ENCODE data around the gene SMG6.
A peak's percentile ranks its signal among the peaks of the same experiment; 100 is the strongest.

SMG6 gene

DNA sequence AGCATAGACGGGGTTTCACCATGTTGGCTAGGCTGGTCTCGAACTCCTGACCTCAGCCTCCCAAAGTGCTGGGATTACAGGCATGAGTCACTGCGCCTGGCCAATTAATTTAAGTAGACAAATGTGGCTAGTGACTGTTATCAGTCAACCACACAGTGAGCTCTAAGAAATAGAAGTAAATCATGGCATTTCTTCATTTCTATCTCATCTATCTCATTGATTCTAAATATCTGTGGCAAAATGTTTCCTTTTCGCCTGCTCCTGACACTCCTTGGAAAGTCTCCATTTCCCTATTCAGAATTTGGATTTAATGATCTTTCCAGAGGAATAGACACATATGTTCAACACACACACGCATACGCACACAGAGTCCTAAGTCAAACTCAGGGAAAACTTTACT is 167.3 kb downstream of the SMG6 start:
- 64% methylated on average over 6 of the region's 6 CpGs for WGBS

DNA sequence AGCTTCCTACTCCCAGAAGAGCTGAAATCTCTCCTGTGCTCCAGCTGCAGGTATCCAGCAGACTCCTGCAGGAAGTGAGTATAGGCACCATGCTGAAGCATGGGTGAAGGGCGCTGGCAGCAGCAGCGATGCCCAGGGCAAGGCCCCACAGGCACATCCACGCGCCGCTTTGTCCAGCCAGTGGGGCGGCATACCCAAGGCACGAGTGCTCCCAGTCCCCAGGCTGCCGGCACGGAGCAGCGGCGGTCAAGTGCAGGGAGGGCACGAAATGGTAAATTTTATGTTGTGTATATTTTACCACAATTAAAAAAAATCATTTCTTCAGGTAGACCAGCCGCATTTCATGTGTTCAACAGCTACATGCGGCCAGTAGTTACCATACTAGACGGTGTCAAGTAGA is 175.6 kb downstream of the SMG6 start:
- Histone ChIP-seq H2BK12ac (ENCODE audit: low read length in 2 of 2) (peak overlapping the region in 1 of 2 experiments; percentile 66), H3K79me1 (replicated peaks; ENCODE audit: low read length, poor library complexity, severe bottlenecking) (peaks cover 23% of the 10 kb centered on the region), H2AFZ (ENCODE audit: low read depth, low read length) (no peak overlapping the region), H3K27ac (ENCODE audit: low read length, poor library complexity, severe bottlenecking) (no peak overlapping the region), H3K4me3 (ENCODE audit: insufficient read depth in 1 of 2, low read depth in 1 of 2, low read length in 2 of 2) (no peak overlapping the region), H2AK5ac (ENCODE audit: low read length, severe bottlenecking) (no peak overlapping the region), H2BK5ac (ENCODE audit: low read depth, low read length, poor library complexity, severe bottlenecking) (no peak overlapping the region), H3K27me3 (ENCODE audit: control insufficient read depth in 1 of 2, insufficient read depth in 1 of 2, low read length in 2 of 2) (no peaks in the 10 kb centered on the region), H3K23ac (ENCODE audit: low read length in 2 of 2) (no peak overlapping the region), H4K8ac (ENCODE audit: low read length) (no peak overlapping the region), H3K36me3 (ENCODE audit: control insufficient read depth in 1 of 2, insufficient read depth in 2 of 2, low read depth in 1 of 2, low read length in 2 of 2) (peaks cover 12 to 27% of the 10 kb centered on the region in 2 experiments), H2BK120ac (ENCODE audit: low read depth, low read length) (no peak overlapping the region), H2BK15ac (ENCODE audit: low read depth, poor library complexity, severe bottlenecking) (no peak overlapping the region), H3K4me2 (ENCODE audit: low read length, poor library complexity, severe bottlenecking) (no peak overlapping the region), H4K91ac (ENCODE audit: low read length) (no peak overlapping the region), H3K14ac (ENCODE audit: low read length in 2 of 2) (no peak overlapping the region), H3K4ac (ENCODE audit: low read depth in 1 of 2, low read length in 2 of 2) (no peak overlapping the region), H3K9me3 (ENCODE audit: control insufficient read depth, low read length) (no peaks in the 10 kb centered on the region), H3K4me1 (ENCODE audit: control insufficient read depth, insufficient read depth, low read depth, low read length) (peaks cover 3% of the 10 kb centered on the region), H3K18ac (ENCODE audit: low read depth in 1 of 2, low read length in 2 of 2) (peak overlapping the region in 1 of 2 experiments; percentile 26), H3K9ac (ENCODE audit: low read length) (no peak overlapping the region)
- DNase-seq: no peak
- over 99% methylated on average over 8 of the region's 15 CpGs for WGBS

More for the DNA sequence above, 167.3 kb downstream of the SMG6 start:
- Histone ChIP-seq H2BK15ac (ENCODE audit: low read depth, poor library complexity, severe bottlenecking) (no peak overlapping the region), H3K4me1 (ENCODE audit: control insufficient read depth, insufficient read depth, low read depth, low read length) (peaks cover 7% of the 10 kb centered on the region), H2BK5ac (ENCODE audit: low read depth, low read length, poor library complexity, severe bottlenecking) (no peak overlapping the region), H3K4ac (ENCODE audit: low read depth in 1 of 2, low read length in 2 of 2) (no peak overlapping the region), H3K36me3 (ENCODE audit: control insufficient read depth in 1 of 2, insufficient read depth in 2 of 2, low read depth in 1 of 2, low read length in 2 of 2) (peaks cover 0 to 30% of the 10 kb centered on the region in 2 experiments), H2BK120ac (ENCODE audit: low read depth, low read length) (no peak overlapping the region), H3K9me3 (ENCODE audit: control insufficient read depth, low read length) (no peaks in the 10 kb centered on the region), H3K4me3 (ENCODE audit: insufficient read depth in 1 of 2, low read depth in 1 of 2, low read length in 2 of 2) (no peak overlapping the region), H4K8ac (ENCODE audit: low read length) (no peak overlapping the region), H3K14ac (ENCODE audit: low read length in 2 of 2) (no peak overlapping the region), H2AK5ac (ENCODE audit: low read length, severe bottlenecking) (no peak overlapping the region), H3K27ac (ENCODE audit: low read length, poor library complexity, severe bottlenecking) (no peak overlapping the region), H3K23ac (ENCODE audit: low read length in 2 of 2) (no peak overlapping the region), H2BK12ac (ENCODE audit: low read length in 2 of 2) (no peak overlapping the region), H3K18ac (ENCODE audit: low read depth in 1 of 2, low read length in 2 of 2) (no peak overlapping the region), H3K4me2 (ENCODE audit: low read length, poor library complexity, severe bottlenecking) (no peak overlapping the region), H3K27me3 (ENCODE audit: control insufficient read depth in 1 of 2, insufficient read depth in 1 of 2, low read length in 2 of 2) (no peaks in the 10 kb centered on the region), H4K91ac (ENCODE audit: low read length) (no peak overlapping the region), H3K9ac (ENCODE audit: low read length) (no peak overlapping the region), H3K79me1 (replicated peaks; ENCODE audit: low read length, poor library complexity, severe bottlenecking) (peaks cover 19% of the 10 kb centered on the region), H2AFZ (ENCODE audit: low read depth, low read length) (no peak overlapping the region)
- peak; percentile 75 for DNase-seq

DNA sequence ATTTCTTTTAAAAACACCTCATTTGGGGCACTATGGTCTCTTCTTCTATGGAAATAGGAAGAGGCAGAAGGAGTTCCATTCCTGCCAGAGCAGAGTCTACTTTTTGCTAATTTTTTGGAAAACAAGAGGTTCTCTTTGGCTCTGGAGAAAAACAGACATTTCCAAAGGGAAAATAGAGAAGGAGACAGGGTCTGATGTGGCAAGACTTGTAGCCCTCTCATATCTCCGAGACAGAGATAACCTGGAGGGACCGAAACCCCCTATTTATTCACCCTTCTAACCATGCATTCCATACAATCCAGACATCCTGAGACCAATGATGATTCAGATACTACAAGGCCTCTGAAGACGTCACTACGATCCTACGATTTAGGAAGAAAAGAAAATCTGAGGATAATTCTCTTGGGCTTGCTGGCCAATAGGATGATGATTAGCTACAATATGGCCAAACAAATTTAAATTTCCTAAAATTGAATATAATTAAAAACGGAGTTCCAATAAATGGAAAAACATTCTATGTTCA is 178.5 kb downstream of the SMG6 start:
- peak; percentile 52 for DNase-seq
- no peak overlapping the region for H3K14ac ChIP-seq (ENCODE audit: low read length in 2 of 2)

DNA sequence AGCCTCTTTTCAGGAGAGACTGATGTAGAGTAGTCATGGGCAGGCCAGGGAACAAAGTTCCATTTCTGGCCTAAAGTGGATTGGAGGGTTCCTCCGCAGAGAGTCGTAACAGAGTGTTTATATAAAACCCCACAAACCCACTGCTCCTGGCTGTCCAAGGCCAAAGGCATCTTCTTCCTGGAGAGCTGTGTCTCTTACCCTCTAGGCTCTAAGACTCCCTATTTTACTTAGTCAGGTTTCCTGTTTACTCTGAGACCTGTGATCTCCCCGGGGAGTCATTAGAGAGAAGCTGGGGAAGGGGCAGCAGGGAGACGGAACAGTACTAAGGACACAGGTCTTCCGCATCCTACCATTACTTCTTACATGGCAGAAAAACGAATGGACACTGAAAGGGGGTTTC is 179.2 kb downstream of the SMG6 start:
- no peak overlapping the region for H2AK5ac ChIP-seq (ENCODE audit: low read length, severe bottlenecking)
- H3K18ac ChIP-seq (ENCODE audit: low read depth in 1 of 2, low read length in 2 of 2): peak overlapping the region; percentile 88 to 93
- H3K9me3 ChIP-seq (ENCODE audit: control insufficient read depth, low read length): no peaks in the 10 kb centered on the region
- H3K27ac ChIP-seq (ENCODE audit: low read length, poor library complexity, severe bottlenecking): no peak overlapping the region
- H3K23ac ChIP-seq (ENCODE audit: low read length in 2 of 2): no peak overlapping the region
- H2BK12ac ChIP-seq (ENCODE audit: low read length in 2 of 2): no peak overlapping the region
- H2BK15ac ChIP-seq (ENCODE audit: low read depth, poor library complexity, severe bottlenecking): no peak overlapping the region
- peak; percentile 67 for DNase-seq
- peaks cover 28% of the 10 kb centered on the region for H3K79me1 ChIP-seq (replicated peaks; ENCODE audit: low read length, poor library complexity, severe bottlenecking)
- H3K4me1 ChIP-seq (ENCODE audit: control insufficient read depth, insufficient read depth, low read depth, low read length): peaks cover 3% of the 10 kb centered on the region
- H3K36me3 ChIP-seq (ENCODE audit: control insufficient read depth in 1 of 2, insufficient read depth in 2 of 2, low read depth in 1 of 2, low read length in 2 of 2): peaks cover 22 to 28% of the 10 kb centered on the region in 2 experiments
- H3K9ac ChIP-seq (ENCODE audit: low read length): peak overlapping the region; percentile 75
- H3K4me3 ChIP-seq (ENCODE audit: insufficient read depth in 1 of 2, low read depth in 1 of 2, low read length in 2 of 2): no peak overlapping the region
- no peak overlapping the region for H3K14ac ChIP-seq (ENCODE audit: low read length in 2 of 2)
- no peak overlapping the region for H4K8ac ChIP-seq (ENCODE audit: low read length)
- H2AFZ ChIP-seq (ENCODE audit: low read depth, low read length): no peak overlapping the region
- H2BK120ac ChIP-seq (ENCODE audit: low read depth, low read length): no peak overlapping the region
- H2BK5ac ChIP-seq (ENCODE audit: low read depth, low read length, poor library complexity, severe bottlenecking): no peak overlapping the region
- H3K4me2 ChIP-seq (ENCODE audit: low read length, poor library complexity, severe bottlenecking): no peak overlapping the region
- peak overlapping the region in 1 of 2 experiments; percentile 29 for H3K4ac ChIP-seq (ENCODE audit: low read depth in 1 of 2, low read length in 2 of 2)
- WGBS: 35% methylated on average over 4 of the region's 6 CpGs
- H4K91ac ChIP-seq (ENCODE audit: low read length): no peak overlapping the region
- H3K27me3 ChIP-seq (ENCODE audit: control insufficient read depth in 1 of 2, insufficient read depth in 1 of 2, low read length in 2 of 2): no peaks in the 10 kb centered on the region

More for the DNA sequence above, 178.5 kb downstream of the SMG6 start:
- H3K18ac ChIP-seq (ENCODE audit: low read depth in 1 of 2, low read length in 2 of 2): no peak overlapping the region
- H3K4me1 ChIP-seq (ENCODE audit: control insufficient read depth, insufficient read depth, low read depth, low read length): peaks cover 3% of the 10 kb centered on the region
- peaks cover 18 to 24% of the 10 kb centered on the region in 2 experiments for H3K36me3 ChIP-seq (ENCODE audit: control insufficient read depth in 1 of 2, insufficient read depth in 2 of 2, low read depth in 1 of 2, low read length in 2 of 2)
- no peak overlapping the region for H3K23ac ChIP-seq (ENCODE audit: low read length in 2 of 2)
- no peak overlapping the region for H2BK15ac ChIP-seq (ENCODE audit: low read depth, poor library complexity, severe bottlenecking)
- H2BK12ac ChIP-seq (ENCODE audit: low read length in 2 of 2): no peak overlapping the region
- no peaks in the 10 kb centered on the region for H3K9me3 ChIP-seq (ENCODE audit: control insufficient read depth, low read length)
- no peak overlapping the region for H3K4ac ChIP-seq (ENCODE audit: low read depth in 1 of 2, low read length in 2 of 2)
- no peak overlapping the region for H2BK5ac ChIP-seq (ENCODE audit: low read depth, low read length, poor library complexity, severe bottlenecking)
- no CpG with 5 or more reads among the region's 6 CpGs for WGBS
- H3K4me3 ChIP-seq (ENCODE audit: insufficient read depth in 1 of 2, low read depth in 1 of 2, low read length in 2 of 2): no peak overlapping the region
- no peaks in the 10 kb centered on the region for H3K27me3 ChIP-seq (ENCODE audit: control insufficient read depth in 1 of 2, insufficient read depth in 1 of 2, low read length in 2 of 2)
- H4K8ac ChIP-seq (ENCODE audit: low read length): no peak overlapping the region
- no peak overlapping the region for H4K91ac ChIP-seq (ENCODE audit: low read length)
- H3K27ac ChIP-seq (ENCODE audit: low read length, poor library complexity, severe bottlenecking): no peak overlapping the region
- peaks cover 26% of the 10 kb centered on the region for H3K79me1 ChIP-seq (replicated peaks; ENCODE audit: low read length, poor library complexity, severe bottlenecking)
- H2BK120ac ChIP-seq (ENCODE audit: low read depth, low read length): no peak overlapping the region
- no peak overlapping the region for H3K4me2 ChIP-seq (ENCODE audit: low read length, poor library complexity, severe bottlenecking)
- no peak overlapping the region for H2AK5ac ChIP-seq (ENCODE audit: low read length, severe bottlenecking)
- no peak overlapping the region for H3K9ac ChIP-seq (ENCODE audit: low read length)
- no peak overlapping the region for H2AFZ ChIP-seq (ENCODE audit: low read depth, low read length)
